ENCODE measurements around the gene KRT40. TPM values are rescaled to one million over a fixed set of nuclear protein-coding genes. Genes with fewer than 3 reads are reported as not detected.

KRT40 gene
- total and polyA plus RNA-seq, 8 donors, result 0.10 TPM; not detected in 7

- Histone ChIP-seq H3K27ac (no peak overlapping the region), H3K4me3 (no peak overlapping the region), H3K36me3 (no peaks in the 10 kb centered on the region), H3K4me1 (no peaks in the 10 kb centered on the region), H3K9me3 (no peaks in the 10 kb centered on the region), H3K27me3 (peaks cover 0 to 37% (median 0%) of the 10 kb centered on the region in 3 donors)
- peak in 1 of 2 donors; percentile 78 for DNase-seq
- 19 to 29% (median 29%) methylated on average over 8 of the region's 8 CpGs for WGBS, 5 donors
- TF ChIP-seq POLR2A (IDR thresholded peaks at IDR 0.05) (no peak), EP300 (IDR thresholded peaks at IDR 0.05) (no peak), CTCF (IDR thresholded peaks at IDR 0.05) (no peak), POLR2AphosphoS5 (IDR thresholded peaks at IDR 0.05) (no peak)
- intact Hi-C loops (cut with DNase I; ENCODE audit: low total_unique reads), result no loop called here
Measured at GRCh38 chr17:40980596-40980995, 3.5 kb downstream of the KRT40 start.

- peaks cover 0 to 37% (median 0%) of the 10 kb centered on the region in 3 donors for H3K27me3 ChIP-seq
- no peak overlapping the region for H3K27ac ChIP-seq
- no peak for DNase-seq
- H3K4me1 ChIP-seq, result no peaks in the 10 kb centered on the region
- WGBS, 5 donors, result 85 to 94% (median 88%) methylated on average over 3 of the region's 3 CpGs
- H3K9me3 ChIP-seq, result no peaks in the 10 kb centered on the region
- no peak overlapping the region for H3K4me3 ChIP-seq
- TF ChIP-seq CTCF (IDR thresholded peaks at IDR 0.05) (no peak), POLR2A (IDR thresholded peaks at IDR 0.05) (no peak), POLR2AphosphoS5 (IDR thresholded peaks at IDR 0.05) (no peak), EP300 (IDR thresholded peaks at IDR 0.05) (no peak)
- intact Hi-C loops (cut with DNase I; ENCODE audit: low total_unique reads), result no loop called here
- no peaks in the 10 kb centered on the region for H3K36me3 ChIP-seq
Measured at GRCh38 chr17:40980117-40980516, 4.0 kb downstream of the KRT40 start.

DNA sequence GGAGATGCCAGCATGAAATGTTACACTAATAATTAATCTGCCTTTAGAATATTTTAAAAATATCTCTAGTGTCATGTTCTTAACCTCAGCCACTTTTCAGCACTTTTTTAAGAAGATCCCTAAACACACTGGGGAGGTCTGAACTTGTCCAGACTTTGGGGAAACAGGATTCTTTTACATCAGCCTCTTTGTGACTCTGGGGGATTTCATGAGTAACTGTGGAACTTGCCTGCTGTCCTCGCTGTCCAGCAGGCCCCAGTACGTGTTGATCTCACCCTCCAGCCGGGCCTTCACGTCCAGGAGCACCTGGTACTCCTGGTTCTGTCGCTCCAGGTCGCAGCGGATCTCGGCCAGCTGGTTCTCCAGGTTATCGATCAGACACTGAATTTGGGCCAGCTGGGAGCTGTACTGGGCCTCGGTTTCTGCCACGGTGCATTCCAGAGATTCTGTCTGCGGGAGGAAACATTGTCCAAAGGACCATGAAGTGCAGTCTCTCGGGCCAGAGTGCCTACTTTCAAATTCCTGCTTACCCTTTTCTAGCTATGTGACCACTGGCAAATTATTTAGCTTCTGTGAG, 5.5 kb downstream of the KRT40 start:
- Histone ChIP-seq H3K27me3 (peaks cover 0 to 30% (median 0%) of the 10 kb centered on the region in 3 donors), H3K4me1 (no peaks in the 10 kb centered on the region), H3K36me3 (no peaks in the 10 kb centered on the region), H3K27ac (no peak overlapping the region), H3K9me3 (no peaks in the 10 kb centered on the region), H3K4me3 (no peak overlapping the region)
- no peak for DNase-seq
- intact Hi-C loops (cut with DNase I; ENCODE audit: low total_unique reads), result no loop called here
- TF ChIP-seq CTCF (IDR thresholded peaks at IDR 0.05) (no peak), POLR2AphosphoS5 (IDR thresholded peaks at IDR 0.05) (no peak), EP300 (IDR thresholded peaks at IDR 0.05) (no peak), POLR2A (IDR thresholded peaks at IDR 0.05) (no peak)
- WGBS, 5 donors, result 75 to 88% (median 85%) methylated on average over 13 of the region's 13 CpGs

GRCh38 chr17:40975516-40975915, 8.6 kb downstream of the KRT40 start:
- Histone ChIP-seq H3K27me3 (peaks cover 0 to 12% (median 0%) of the 10 kb centered on the region in 3 donors), H3K36me3 (no peaks in the 10 kb centered on the region), H3K4me3 (no peak overlapping the region), H3K27ac (no peak overlapping the region), H3K4me1 (no peaks in the 10 kb centered on the region), H3K9me3 (no peaks in the 10 kb centered on the region)
- no peak for DNase-seq
- no peak for TF ChIP-seq POLR2AphosphoS5 (IDR thresholded peaks at IDR 0.05)
- TF ChIP-seq EP300 (IDR thresholded peaks at IDR 0.05), result no peak
- intact Hi-C loops (cut with DNase I; ENCODE audit: low total_unique reads), result no loop called here

DNA sequence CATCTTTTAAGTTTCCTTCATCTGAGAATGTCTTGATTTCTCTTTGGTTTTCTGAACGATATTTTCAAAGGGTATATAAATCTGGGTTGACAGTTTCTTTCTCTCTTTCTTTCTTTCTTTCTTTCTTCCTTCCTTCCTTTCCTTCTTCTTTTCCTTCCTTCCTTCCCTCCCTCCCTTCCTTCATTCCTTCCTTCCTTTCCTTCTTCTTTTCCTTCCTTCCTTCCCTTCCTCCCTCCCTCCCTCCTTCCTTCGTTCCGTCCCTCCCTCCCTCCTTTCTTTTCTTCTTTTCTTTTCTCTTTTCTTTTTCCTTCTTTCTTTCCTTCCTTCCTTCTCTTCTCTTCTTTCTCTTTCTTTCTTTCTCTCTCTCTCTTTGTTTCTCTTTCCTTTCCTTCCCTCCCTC, 9.8 kb downstream of the KRT40 start:
- 77 to 97% (median 91%) methylated on average over 3 of the region's 3 CpGs for WGBS, 5 donors
- TF ChIP-seq POLR2A (IDR thresholded peaks at IDR 0.05), result no peak
- TF ChIP-seq POLR2AphosphoS5 (IDR thresholded peaks at IDR 0.05), result no peak
- no peak for TF ChIP-seq EP300 (IDR thresholded peaks at IDR 0.05)
- TF ChIP-seq CTCF (IDR thresholded peaks at IDR 0.05), result no peak
- Histone ChIP-seq H3K27me3 (peaks cover 0 to 12% (median 0%) of the 10 kb centered on the region in 3 donors), H3K4me1 (no peaks in the 10 kb centered on the region), H3K9me3 (no peaks in the 10 kb centered on the region), H3K27ac (no peak overlapping the region), H3K36me3 (no peaks in the 10 kb centered on the region), H3K4me3 (no peak overlapping the region)
- DNase-seq, result no peak
- intact Hi-C loops (cut with DNase I; ENCODE audit: low total_unique reads), result no loop called here

Data from stomach (tissue), 9 donors.